IMR-90 (cell line): ENCODE measurements around the gene NUDT6. TPM values are rescaled to one million over a fixed set of nuclear protein-coding genes. Genes with fewer than 3 reads are reported as not detected.

Source experiments
- ATAC-seq: fragments of 200-7000 bp; cut with Tn5 transposase; 2 replicates; pipeline ENCODE4 v1.9.1; 2020; ENCODE audit warnings: low read depth, mild to moderate bottlenecking, moderate library complexity
- BruUV-seq: library from RNA; stranded (reverse); fragments of 400-500 nt; replicated peaks from 2 replicates; lab custom pipeline; 2021; lab: Mats Ljungman, UMichigan
- CTCF ChIA-PET: fragments of 300-600 bp; formaldehyde crosslinking; extraction: SDS; loops from one replicate; lab custom pipeline; 2021; ENCODE audit warnings: antibody characterized with exemption; lab: Yijun Ruan, JAX
- POLR2A ChIA-PET: fragments of 300-600 bp; sonication (Branson Sonifier 250); formaldehyde crosslinking; loops from one replicate; lab custom pipeline; 2022; ENCODE audit warnings: antibody characterized with exemption; ENCODE audit not compliant: unreplicated experiment; lab: Charles Lee
- DNase-seq: peaks from one replicate; pipeline ENCODE4 v3.0.0; 2013
- H2AFZ ChIP-seq: replicated peaks from 2 replicates; pipeline ENCODE3; 2013; ENCODE audit warnings: low read length, mild to moderate bottlenecking; ENCODE audit not compliant: poor library complexity
- H2AK5ac ChIP-seq: 2 replicates; pipeline ENCODE4 v1.6.1; 2013; ENCODE audit warnings: low read depth, low read length, inconsistent platforms
- H2AK9ac ChIP-seq: replicated peaks from 2 replicates; pipeline ENCODE3; 2013; ENCODE audit warnings: mild to moderate bottlenecking, low read depth, low read length, moderate library complexity; ENCODE audit not compliant: poor library complexity
- H2BK120ac ChIP-seq: 2 replicates; pipeline ENCODE4 v1.6.1; 2013; ENCODE audit warnings: low read depth, low read length, inconsistent platforms
- H2BK15ac ChIP-seq: 3 replicates; pipeline ENCODE4 v1.6.1; 2013; ENCODE audit warnings: low read depth, low read length, inconsistent platforms
- H2BK20ac ChIP-seq: 2 replicates; pipeline ENCODE4 v1.6.1; 2013; ENCODE audit warnings: low read depth, mild to moderate bottlenecking, inconsistent platforms, low read length, moderate library complexity
- H2BK5ac ChIP-seq: 2 replicates; pipeline ENCODE4 v1.6.1; 2013; ENCODE audit warnings: mild to moderate bottlenecking, low read depth, low read length, inconsistent platforms; ENCODE audit not compliant: poor library complexity, severe bottlenecking
- H3K14ac ChIP-seq: replicated peaks from 2 replicates; pipeline ENCODE4 v1.6.1; 2013; ENCODE audit warnings: low read depth, low read length, inconsistent platforms
- H3K18ac ChIP-seq: 2 replicates; pipeline ENCODE4 v1.6.1; 2013; ENCODE audit warnings: low read depth, low read length, control low read depth
- H3K23ac ChIP-seq: 2 replicates; pipeline ENCODE4 v1.6.1; 2013; ENCODE audit warnings: low read depth, low read length, inconsistent platforms
- H3K27ac ChIP-seq: 2 replicates; pipeline ENCODE4 v1.5.1; 2013; ENCODE audit warnings: mild to moderate bottlenecking, control low read depth, low read length; ENCODE audit not compliant: insufficient read depth
- H3K27me3 ChIP-seq: 2 replicates; pipeline ENCODE4 v1.6.1; 2013; ENCODE audit warnings: low read length; ENCODE audit not compliant: control insufficient read depth, insufficient read depth
- H3K36me3 ChIP-seq: 2 replicates; pipeline ENCODE4 v1.6.1; 2013; ENCODE audit warnings: low read length, mixed read lengths; ENCODE audit not compliant: control insufficient read depth, insufficient read depth
- H3K4ac ChIP-seq: 2 replicates; pipeline ENCODE4 v1.6.1; 2013; ENCODE audit warnings: low read depth, low read length, inconsistent platforms
- H3K4me1 ChIP-seq: 2 replicates; pipeline ENCODE4 v1.6.1; 2013; ENCODE audit warnings: low read length, mixed read lengths; ENCODE audit not compliant: control insufficient read depth, insufficient read depth
- H3K4me2 ChIP-seq: 2 replicates; pipeline ENCODE4 v1.6.1; 2013; ENCODE audit warnings: low read depth, mild to moderate bottlenecking, control low read depth, low read length, moderate library complexity
- H3K4me3 ChIP-seq: 2 replicates; pipeline ENCODE4 v1.5.1; 2013; ENCODE audit warnings: low read depth, mild to moderate bottlenecking, control low read depth, low read length, moderate library complexity; ENCODE audit not compliant: insufficient read depth
- H3K56ac ChIP-seq: 2 replicates; pipeline ENCODE4 v1.6.1; 2013; ENCODE audit warnings: low read length, inconsistent platforms; ENCODE audit not compliant: insufficient read depth; ENCODE audit errors: extremely low read depth
- H3K79me1 ChIP-seq, 2 experiments: 2 replicates each; pipeline ENCODE4 v1.6.1; 2013; ENCODE audit warnings: low read length in 2 of 2, inconsistent platforms in 1 of 2, low read depth in 1 of 2
- H3K9ac ChIP-seq: 2 replicates; pipeline ENCODE4 v1.6.1; 2013; ENCODE audit warnings: low read depth, low read length, control low read depth
- H3K9me1 ChIP-seq: 2 replicates; pipeline ENCODE4 v1.6.1; 2013; ENCODE audit warnings: low read length, inconsistent platforms; ENCODE audit not compliant: insufficient read depth
- H3K9me3 ChIP-seq: 2 replicates; pipeline ENCODE4 v1.6.1; 2013; ENCODE audit warnings: low read length; ENCODE audit not compliant: control insufficient read depth, insufficient read depth
- H4K20me1 ChIP-seq: 2 replicates; pipeline ENCODE4 v1.6.1; 2013; ENCODE audit warnings: low read length, inconsistent platforms; ENCODE audit not compliant: insufficient read depth
- H4K5ac ChIP-seq: 2 replicates; pipeline ENCODE4 v1.6.1; 2013; ENCODE audit warnings: mild to moderate bottlenecking, low read depth, low read length, control low read depth
- H4K8ac ChIP-seq, 2 experiments: 2 replicates each; pipeline ENCODE4 v1.6.1; 2013; ENCODE audit warnings: low read depth in 2 of 2, low read length in 2 of 2, control low read depth in 1 of 2, inconsistent platforms in 1 of 2
- H4K91ac ChIP-seq: 2 replicates; pipeline ENCODE4 v1.6.1; 2013; ENCODE audit warnings: low read depth, low read length, inconsistent platforms; ENCODE audit not compliant: insufficient read depth
- BHLHE40 ChIP-seq: fragments of 150-350 bp; IDR thresholded peaks from 2 replicates; pipeline ENCODE4 v1.6.1; 2016; ENCODE audit warnings: mild to moderate bottlenecking, low read depth, low read length
- CEBPB ChIP-seq: IDR thresholded peaks from 2 replicates; pipeline ENCODE4 v1.6.1; 2012; ENCODE audit warnings: low read depth, low read length, improper control_type of control experiment
- CHD1 ChIP-seq: IDR thresholded peaks from 2 replicates; pipeline ENCODE4 v1.6.1; 2012; ENCODE audit warnings: low read depth, low read length, improper control_type of control experiment
- CTCF ChIP-seq: conservative IDR thresholded peaks from 2 replicates; pipeline ENCODE4 v1.5.1; 2012; ENCODE audit warnings: mild to moderate bottlenecking, low read depth, low read length, improper control_type of control experiment
- ELK1 ChIP-seq: fragments of 150-350 bp; IDR thresholded peaks from 2 replicates; pipeline ENCODE4 v1.6.1; 2016; ENCODE audit warnings: low read depth, mild to moderate bottlenecking, low read length, moderate library complexity, borderline replicate concordance
- FOS ChIP-seq: fragments of 150-350 bp; IDR thresholded peaks from 2 replicates; pipeline ENCODE4 v1.6.1; 2016; ENCODE audit warnings: low read depth, low read length
- MAFK ChIP-seq: IDR thresholded peaks from 2 replicates; pipeline ENCODE4 v1.6.1; 2012; ENCODE audit warnings: low read depth, low read length, improper control_type of control experiment
- MAZ ChIP-seq: IDR thresholded peaks from 2 replicates; pipeline ENCODE4 v1.6.1; 2012; ENCODE audit warnings: low read depth, mild to moderate bottlenecking, low read length, improper control_type of control experiment, moderate library complexity, borderline replicate concordance
- MXI1 ChIP-seq: IDR thresholded peaks from 2 replicates; pipeline ENCODE4 v1.6.1; 2012; ENCODE audit warnings: low read depth, mild to moderate bottlenecking, low read length, moderate library complexity, borderline replicate concordance
- NFE2L2 ChIP-seq: fragments of 150-350 bp; IDR thresholded peaks from 2 replicates; pipeline ENCODE4 v1.6.1; 2016; ENCODE audit warnings: low read depth, mild to moderate bottlenecking, low read length
- POLR2A ChIP-seq: IDR thresholded peaks from 2 replicates; pipeline ENCODE4 v1.6.1; 2012; ENCODE audit warnings: mild to moderate bottlenecking, low read depth, low read length
- RAD21 ChIP-seq: IDR thresholded peaks from 2 replicates; pipeline ENCODE4 v1.6.1; 2012; ENCODE audit warnings: low read length, improper control_type of control experiment
- RCOR1 ChIP-seq: IDR thresholded peaks from 2 replicates; pipeline ENCODE4 v1.6.1; 2012; ENCODE audit warnings: mild to moderate bottlenecking, low read length, improper control_type of control experiment; ENCODE audit not compliant: insufficient replicate concordance
- RFX5 ChIP-seq: IDR thresholded peaks from 2 replicates; pipeline ENCODE4 v1.8.0; 2012; ENCODE audit warnings: low read depth, mild to moderate bottlenecking, low read length, moderate library complexity
- SMC3 ChIP-seq: fragments of 150-350 bp; IDR thresholded peaks from 2 replicates; pipeline ENCODE4 v1.6.1; 2016; ENCODE audit warnings: low read depth, mild to moderate bottlenecking, antibody characterized with exemption, low read length, moderate library complexity
- USF2 ChIP-seq: fragments of 150-350 bp; IDR thresholded peaks from 2 replicates; pipeline ENCODE4 v1.6.1; 2017; ENCODE audit warnings: mild to moderate bottlenecking, antibody characterized with exemption, low read length, low read depth
- WGBS, 2 experiments: methylation state at CpG; one replicate each; pipeline versions ENCODE4 v1.1.5 to v1.1.7; 2013; ENCODE audit warnings: missing lambda C conversion rate in 2 of 2; ENCODE audit not compliant: insufficient read length in 1 of 2; ENCODE audit errors: extremely low coverage in 2 of 2; 5-methylcytosine and 5-hydroxymethylcytosine counted together
- dilution Hi-C: fragments of 300-500 bp; cut with HindIII; formaldehyde crosslinking; loops from one replicate; pipeline ENCODE4 v1.14.3; 2018; ENCODE audit warnings: low sequenced_read_pairs; ENCODE audit not compliant: unreplicated experiment
- in situ Hi-C: fragments of 300-500 bp; cut with MboI; formaldehyde crosslinking; loops from 3 replicates; pipeline ENCODE4 v1.14.3; 2019; ENCODE audit warnings: low sequenced_read_pairs, inconsistent platforms, mixed read lengths
- intact Hi-C: fragments of 100-400 bp; cut with micrococcal nuclease; formaldehyde crosslinking; loops from 2 replicates; pipeline ENCODE4 v1.10.0; 2022
- polyA plus RNA-seq, 3 experiments: library from polyadenylated mRNA; depleted of rRNA; stranded (reverse); fragments of >200 nt; gene quantifications; 2 replicates each; pipeline ENCODE4 v1.2.3, GENCODE V29; 2012; ENCODE audit warnings: low replicate concordance in 1 of 3
- total RNA-seq: library from RNA; depleted of rRNA; stranded (reverse); fragments of >200 nt; gene quantifications from 2 replicates; pipeline ENCODE4 v1.2.3, GENCODE V29; 2012

NUDT6 gene
- total and polyA plus RNA-seq, 2 of the 4 experiments (the other 2 are of a cell fraction) = 2.7 to 4.8 TPM

GRCh38 chr4:122889726-122890125, 32.7 kb downstream of the NUDT6 start:
- no TSS peak for BruUV-seq
- no peak overlapping the region for H2AFZ ChIP-seq
- no CpG with 5 or more reads among the region's 1 CpG for WGBS, 2 experiments
- H3K4ac ChIP-seq = 0 out of 2 replicates have a peak overlapping the region, but pooled peaks have one; percentile 29
- no peak overlapping the region for H2BK15ac ChIP-seq
- H3K27me3 ChIP-seq = no peaks in the 10 kb centered on the region
- no peak overlapping the region for H2BK120ac ChIP-seq
- H3K9me1 ChIP-seq = 0 out of 2 replicates have a peak, but pooled peaks cover 2% of the 10 kb centered on the region
- ATAC-seq = no peak
- no peak overlapping the region for H3K18ac ChIP-seq
- H3K56ac ChIP-seq = no peak overlapping the region
- no peak overlapping the region for H3K9ac ChIP-seq
- in situ Hi-C loops = no loop called here
- no peak overlapping the region for H3K27ac ChIP-seq
- no peak overlapping the region for H2AK9ac ChIP-seq
- CTCF ChIA-PET = no interaction called here
- no peak overlapping the region for H2BK5ac ChIP-seq
- no peak overlapping the region for H3K23ac ChIP-seq
- no peak overlapping the region for H2BK20ac ChIP-seq
- no peak overlapping the region for H4K5ac ChIP-seq
- H3K36me3 ChIP-seq = peaks cover 16% of the 10 kb centered on the region
- TF ChIP-seq MXI1 (no peak), BHLHE40 (no peak), CEBPB (no peak), NFE2L2 (no peak), FOS (no peak), MAZ (no peak), RFX5 (no peak), ELK1 (no peak), RAD21 (no peak), SMC3 (no peak), POLR2A (no peak), USF2 (no peak), CHD1 (no peak), RCOR1 (no peak), CTCF (no peak), MAFK (no peak)
- dilution Hi-C loops = no loop called here
- POLR2A ChIA-PET = no interaction called here
- no peak overlapping the region for H3K14ac ChIP-seq
- H4K8ac ChIP-seq = no peak overlapping the region
- H3K79me1 ChIP-seq = peaks cover 28 to 56% of the 10 kb centered on the region in 2 experiments
- no peak overlapping the region for H4K91ac ChIP-seq
- intact Hi-C loops = no loop called here
- H2AK5ac ChIP-seq = no peak overlapping the region
- no peaks in the 10 kb centered on the region for H3K9me3 ChIP-seq
- no peaks in the 10 kb centered on the region for H4K20me1 ChIP-seq
- no peak for DNase-seq
- no peak overlapping the region for H3K4me2 ChIP-seq
- peaks cover 6% of the 10 kb centered on the region for H3K4me1 ChIP-seq
- H3K4me3 ChIP-seq = no peak overlapping the region
